ENCODE measurements around the gene B9D1. TPM values are rescaled to one million over a fixed set of nuclear protein-coding genes. Genes with fewer than 3 reads are reported as not detected.

The B9D1 gene
- total and polyA plus RNA-seq, 2 of the 13 experiments (the other 11 are each of a cell fraction or from before 2014, with no cell fraction given): 27.7 to 31.1 TPM

- no peak for TF ChIP-seq TIGD3 (CRISPR knock-in tag; IDR thresholded peaks at IDR 0.05; ENCODE audit: borderline replicate concordance)
- peak; percentile 64; the same call in 1 of the 2 replicates for TF ChIP-seq NKX3-1 (CRISPR knock-in tag; IDR thresholded peaks at IDR 0.05)
- no peak for TF ChIP-seq BCL6 (CRISPR knock-in tag; IDR thresholded peaks at IDR 0.05)
- peak; percentile 57 for TF ChIP-seq DBP (CRISPR knock-in tag; IDR thresholded peaks at IDR 0.05; ENCODE audit: not compliant biosample characterization)
- TF ChIP-seq ATF1 (CRISPR knock-in tag; IDR thresholded peaks at IDR 0.05): no peak; the same call in 1 of the 2 replicates
- TF ChIP-seq NFRKB (IDR thresholded peaks at IDR 0.05): no peak
- no peak for TF ChIP-seq MTA3 (CRISPR knock-in tag; IDR thresholded peaks at IDR 0.05)
- TF ChIP-seq TRAFD1 (CRISPR knock-in tag; IDR thresholded peaks at IDR 0.05; ENCODE audit: borderline replicate concordance): peak; percentile 65; the same call in 1 of the 2 replicates
- TF ChIP-seq NFATC3 (CRISPR knock-in tag; IDR thresholded peaks at IDR 0.05): no peak; the same call in 1 of the 2 replicates
- TF ChIP-seq PLRG1 (conservative IDR thresholded peaks at IDR 0.05): no peak
- TF ChIP-seq GLMP (CRISPR knock-in tag; IDR thresholded peaks at IDR 0.05; ENCODE audit: borderline replicate concordance): no peak
- no peak for TF ChIP-seq CEBPB (IDR thresholded peaks at IDR 0.05; ENCODE audit: borderline replicate concordance, low read depth, low read length)
- no peak; the same call in 1 of the 2 replicates for TF ChIP-seq ZBTB44 (CRISPR knock-in tag; IDR thresholded peaks at IDR 0.05)
- TF ChIP-seq RFXANK (CRISPR knock-in tag; IDR thresholded peaks at IDR 0.05): no peak
- TF ChIP-seq MTF2 (CRISPR knock-in tag; IDR thresholded peaks at IDR 0.05; ENCODE audit: borderline replicate concordance): no peak
- TF ChIP-seq SKI (IDR thresholded peaks at IDR 0.05; ENCODE audit: partially characterized antibody): no peak
- no peak for TF ChIP-seq ZNF367 (CRISPR knock-in tag; IDR thresholded peaks at IDR 0.05; ENCODE audit: borderline replicate concordance)
- peak; percentile 78; the same call in 1 of the 2 replicates for TF ChIP-seq ZNF788 (CRISPR knock-in tag; IDR thresholded peaks at IDR 0.05; ENCODE audit: borderline replicate concordance)
- TF ChIP-seq PTBP1 (IDR thresholded peaks at IDR 0.05; ENCODE audit: low read depth, low read length, poor library complexity, severe bottlenecking): no peak
- TF ChIP-seq ZNF878 (CRISPR knock-in tag; IDR thresholded peaks at IDR 0.05): no peak
- TF ChIP-seq ZNF430 (CRISPR knock-in tag; IDR thresholded peaks at IDR 0.05): peak; percentile 77
Measured at GRCh38 chr17:19377602-19378415, 15.3 kb upstream of the B9D1 start (continued).
